Measurements from ENCODE around the gene GNAZ.

GRCh38 chr22:23159291-23159630 lies 88.9 kb downstream of the GNAZ start:
- TF ChIP-seq POLR2AphosphoS5 (IDR thresholded peaks at IDR 0.05; ENCODE audit: borderline replicate concordance, low read depth, low read length) = no peak
- TF ChIP-seq EZH2 (IDR thresholded peaks at IDR 0.05) = no peak
- TF ChIP-seq FOXP2 (optimal IDR thresholded peaks at IDR 0.05; ENCODE audit: control extremely low read depth, extremely low read length, insufficient read depth) = no peak
